ENCODE measurements around the gene KIF26A. TPM values are rescaled to one million over a fixed set of nuclear protein-coding genes. Genes with fewer than 3 reads are reported as not detected.

The KIF26A gene
- total RNA-seq, 1 experiment from 2014 or later, result 5.5 TPM

DNA sequence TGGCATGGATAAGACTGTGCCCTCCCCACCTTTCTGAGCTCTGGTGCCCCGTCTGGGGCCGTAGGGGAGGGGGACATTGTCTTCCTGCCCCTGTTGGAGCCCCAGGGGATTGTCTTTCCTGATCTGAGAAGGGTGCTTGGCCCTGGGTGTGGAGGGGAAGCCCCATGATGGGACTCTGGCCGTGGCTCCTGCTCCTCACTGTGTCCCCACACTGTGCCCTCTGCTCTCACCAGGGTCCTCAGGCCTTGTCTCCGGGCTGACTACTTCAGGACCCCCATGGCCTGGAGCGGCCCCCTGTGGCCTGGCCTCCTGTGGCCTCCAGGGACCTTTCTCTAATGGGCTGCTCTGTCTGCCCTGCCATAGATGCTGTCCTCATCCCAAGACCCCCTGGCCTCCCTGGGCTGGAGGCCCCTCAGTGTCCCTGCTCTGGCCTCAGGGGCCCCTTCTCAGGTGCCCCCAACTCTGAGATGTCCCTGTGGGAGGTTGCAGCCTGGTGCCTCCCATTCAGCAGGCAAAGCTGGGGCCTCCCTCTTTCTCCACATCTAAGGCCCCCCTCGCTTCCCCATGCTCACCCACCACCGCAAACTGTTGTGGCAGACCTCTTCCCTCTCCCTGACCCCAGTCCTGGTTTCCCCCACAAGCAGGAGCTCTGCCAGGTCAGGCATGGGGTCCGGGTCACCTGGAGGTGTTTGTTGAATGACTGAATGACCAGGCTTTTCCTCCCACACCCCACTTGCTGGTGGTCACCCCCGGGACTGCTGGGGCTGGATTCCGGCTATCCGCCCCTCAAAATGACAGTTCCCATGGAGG is 4.0 kb downstream of the KIF26A start:
- H3K4me3 Mint-ChIP-seq (ENCODE audit: unreplicated experiment), result no peak overlapping the region
- intact Hi-C loops (cut with micrococcal nuclease; ENCODE audit: unreplicated experiment), result no loop called here
- Histone ChIP-seq H3K9me3 (no peaks in the 10 kb centered on the region), H3K4me1 (peaks cover under 1% of the 10 kb centered on the region; the same call in 1 of the 2 replicates), H3K36me3 (ENCODE audit: control insufficient read depth, insufficient read depth, low read length) (no peaks in the 10 kb centered on the region), H3K27me3 (replicated peaks; ENCODE audit: control insufficient read depth, insufficient read depth, low read length) (no peaks in the 10 kb centered on the region), H3K4me3 (ENCODE audit: low read depth, low read length) (no peak overlapping the region)
- H3K36me3 Mint-ChIP-seq (ENCODE audit: insufficient read depth, unreplicated experiment), result no peaks in the 10 kb centered on the region
- no peaks in the 10 kb centered on the region for H3K4me1 Mint-ChIP-seq (ENCODE audit: low read depth, unreplicated experiment)
- TF ChIP-seq, protein P1, sequence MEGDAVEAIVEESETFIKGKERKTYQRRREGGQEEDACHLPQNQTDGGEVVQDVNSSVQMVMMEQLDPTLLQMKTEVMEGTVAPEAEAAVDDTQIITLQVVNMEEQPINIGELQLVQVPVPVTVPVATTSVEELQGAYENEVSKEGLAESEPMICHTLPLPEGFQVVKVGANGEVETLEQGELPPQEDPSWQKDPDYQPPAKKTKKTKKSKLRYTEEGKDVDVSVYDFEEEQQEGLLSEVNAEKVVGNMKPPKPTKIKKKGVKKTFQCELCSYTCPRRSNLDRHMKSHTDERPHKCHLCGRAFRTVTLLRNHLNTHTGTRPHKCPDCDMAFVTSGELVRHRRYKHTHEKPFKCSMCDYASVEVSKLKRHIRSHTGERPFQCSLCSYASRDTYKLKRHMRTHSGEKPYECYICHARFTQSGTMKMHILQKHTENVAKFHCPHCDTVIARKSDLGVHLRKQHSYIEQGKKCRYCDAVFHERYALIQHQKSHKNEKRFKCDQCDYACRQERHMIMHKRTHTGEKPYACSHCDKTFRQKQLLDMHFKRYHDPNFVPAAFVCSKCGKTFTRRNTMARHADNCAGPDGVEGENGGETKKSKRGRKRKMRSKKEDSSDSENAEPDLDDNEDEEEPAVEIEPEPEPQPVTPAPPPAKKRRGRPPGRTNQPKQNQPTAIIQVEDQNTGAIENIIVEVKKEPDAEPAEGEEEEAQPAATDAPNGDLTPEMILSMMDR (IDR thresholded peaks at IDR 0.05; ENCODE audit: insufficient read depth in 1 of 2, low read depth in 1 of 2, low read length in 1 of 2, severe bottlenecking in 1 of 2, unreplicated experiment in 1 of 2), result no peak
- H3K9me3 Mint-ChIP-seq (ENCODE audit: unreplicated experiment), result no peaks in the 10 kb centered on the region
- CTCF ChIA-PET, result no interaction called here
- POLR2A ChIA-PET, result no interaction called here
- no peak overlapping the region for H3K27ac Mint-ChIP-seq (ENCODE audit: unreplicated experiment)
- H3K27me3 Mint-ChIP-seq (ENCODE audit: insufficient read depth, unreplicated experiment), result peaks cover 12% of the 10 kb centered on the region
- no TSS peak for BruUV-seq (replicated peaks)
- no peak for DNase-seq

DNA sequence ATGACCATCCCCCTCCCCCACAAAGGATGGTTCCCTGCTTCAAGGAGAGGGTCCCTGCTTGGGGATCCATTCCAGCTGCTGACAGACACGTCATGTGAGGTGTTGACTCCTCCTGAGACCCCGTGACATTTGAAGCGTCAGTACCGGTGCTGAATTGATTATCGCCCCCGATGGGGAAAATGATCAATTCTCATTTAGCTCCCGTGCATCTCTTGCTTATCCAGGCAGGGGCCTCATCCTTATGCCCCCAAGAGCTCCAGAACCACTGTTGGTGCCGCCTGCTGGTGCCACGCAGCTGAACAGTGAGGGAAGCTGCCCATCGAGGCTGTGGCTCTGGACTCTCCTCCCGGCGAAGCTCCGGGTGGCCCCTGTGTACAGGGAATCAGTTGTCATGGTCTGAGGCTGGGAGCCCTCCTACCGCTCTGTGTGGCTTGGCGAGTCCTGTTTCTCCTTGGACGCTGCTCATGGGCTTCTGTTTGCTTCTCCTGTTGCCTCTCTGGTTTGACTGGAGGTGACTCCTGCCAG is 4.6 kb downstream of the KIF26A start:
- Histone ChIP-seq H3K36me3 (ENCODE audit: control insufficient read depth, insufficient read depth, low read length) (no peaks in the 10 kb centered on the region), H3K9me3 (no peaks in the 10 kb centered on the region), H3K4me1 (no peaks in the 10 kb centered on the region), H3K4me3 (ENCODE audit: low read depth, low read length) (no peak overlapping the region), H3K27me3 (replicated peaks; ENCODE audit: control insufficient read depth, insufficient read depth, low read length) (no peaks in the 10 kb centered on the region)
- DNase-seq, result no peak
- ChIA-PET POLR2A (no interaction called here), CTCF (interaction anchor here (0.5 kb wide), 1 partner anchor 291 kb away, joined by 3 read pairs; no protein-coding TSS in a partner anchor)
- Mint-ChIP-seq H3K27me3 (ENCODE audit: insufficient read depth, unreplicated experiment) (peaks cover 12% of the 10 kb centered on the region), H3K9me3 (ENCODE audit: unreplicated experiment) (no peaks in the 10 kb centered on the region), H3K36me3 (ENCODE audit: insufficient read depth, unreplicated experiment) (no peaks in the 10 kb centered on the region), H3K27ac (ENCODE audit: unreplicated experiment) (no peak overlapping the region), H3K4me1 (ENCODE audit: low read depth, unreplicated experiment) (no peaks in the 10 kb centered on the region), H3K4me3 (ENCODE audit: unreplicated experiment) (no peak overlapping the region)
- intact Hi-C loops (cut with micrococcal nuclease; ENCODE audit: unreplicated experiment), result no loop called here
- no TSS peak for BruUV-seq (replicated peaks)
- TF ChIP-seq, protein P1 (IDR thresholded peaks at IDR 0.05; ENCODE audit: insufficient read depth in 1 of 2, low read depth in 1 of 2, low read length in 1 of 2, severe bottlenecking in 1 of 2, unreplicated experiment in 1 of 2), result no peak

DNA sequence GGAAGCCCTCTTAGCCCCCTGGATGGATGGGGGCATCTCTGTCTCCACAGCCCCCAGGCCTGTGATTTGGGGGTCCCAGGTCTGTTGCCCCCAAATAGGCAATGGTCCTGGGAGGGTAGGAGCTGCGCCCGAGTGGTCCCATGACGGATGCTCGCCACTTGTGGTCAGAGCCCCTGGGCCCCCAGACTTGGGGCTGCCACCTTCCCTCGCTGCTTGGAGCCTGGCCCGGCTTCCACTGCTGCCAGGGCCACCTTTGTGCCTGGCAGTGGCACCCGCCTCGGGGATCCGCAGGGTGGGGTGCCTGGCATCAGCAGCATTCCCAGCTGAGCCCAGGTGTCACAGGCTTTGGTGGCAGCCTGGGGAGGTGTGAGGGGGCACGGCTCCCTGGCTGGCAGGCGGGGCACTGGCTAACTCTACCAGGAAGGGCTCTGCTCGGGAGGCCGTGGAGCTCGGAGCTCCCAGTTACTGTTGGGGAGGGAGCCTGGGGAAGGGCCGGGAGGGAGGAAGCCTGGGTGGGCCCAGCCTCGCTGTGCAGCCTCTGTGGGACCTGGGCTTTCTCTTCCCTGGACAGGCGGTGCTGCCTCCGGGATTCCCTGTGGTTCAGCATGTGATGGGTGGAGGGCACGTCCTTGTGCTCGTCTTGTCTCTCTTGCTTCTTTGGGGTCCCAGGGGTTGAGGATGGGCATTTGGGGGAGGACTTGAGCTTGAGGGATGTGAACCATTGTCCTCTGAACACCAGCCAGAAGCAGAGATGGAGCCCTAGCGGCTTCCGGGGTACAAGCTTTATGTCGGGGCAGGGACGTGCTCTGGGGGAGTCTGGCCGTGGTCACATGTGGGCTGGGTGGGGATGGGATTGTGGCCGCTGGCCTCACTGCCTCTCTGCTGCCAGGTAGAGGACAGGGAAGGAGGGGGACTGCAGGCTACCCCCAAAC is 5.4 kb downstream of the KIF26A start:
- Histone ChIP-seq H3K36me3 (ENCODE audit: control insufficient read depth, insufficient read depth, low read length) (no peaks in the 10 kb centered on the region), H3K27me3 (replicated peaks; ENCODE audit: control insufficient read depth, insufficient read depth, low read length) (no peaks in the 10 kb centered on the region), H3K4me3 (ENCODE audit: low read depth, low read length) (no peak overlapping the region), H3K4me1 (no peaks in the 10 kb centered on the region), H3K9me3 (no peaks in the 10 kb centered on the region)
- ChIA-PET POLR2A (no interaction called here), CTCF (interaction anchor here (0.5 kb wide), 1 partner anchor 291 kb away, joined by 3 read pairs; no protein-coding TSS in a partner anchor)
- Mint-ChIP-seq H3K4me1 (ENCODE audit: low read depth, unreplicated experiment) (no peaks in the 10 kb centered on the region), H3K36me3 (ENCODE audit: insufficient read depth, unreplicated experiment) (no peaks in the 10 kb centered on the region), H3K27ac (ENCODE audit: unreplicated experiment) (no peak overlapping the region), H3K4me3 (ENCODE audit: unreplicated experiment) (no peak overlapping the region), H3K9me3 (ENCODE audit: unreplicated experiment) (no peaks in the 10 kb centered on the region), H3K27me3 (ENCODE audit: insufficient read depth, unreplicated experiment) (peaks cover 12% of the 10 kb centered on the region)
- TF ChIP-seq, protein P1 (IDR thresholded peaks at IDR 0.05; ENCODE audit: insufficient read depth in 1 of 2, low read depth in 1 of 2, low read length in 1 of 2, severe bottlenecking in 1 of 2, unreplicated experiment in 1 of 2), result no peak
- intact Hi-C loops (cut with micrococcal nuclease; ENCODE audit: unreplicated experiment), result no loop called here
- no peak for DNase-seq
- BruUV-seq (replicated peaks), result no TSS peak
